MM.1S (cell line): ENCODE data around the gene GSN.
A peak's percentile ranks its signal among the peaks of the same experiment; 100 is the strongest.

Experiments
- DNase-seq: peaks from one replicate; pipeline ENCODE4 v3.0.0-alpha.2; 2015
- H2AFZ ChIP-seq: fragments of 300-600 bp; sonication (generic); 2 replicates; pipeline ENCODE4 v1.6.0; 2016; ENCODE audit warnings: antibody characterized with exemption, low read length
- H3F3A ChIP-seq: fragments of 300-600 bp; sonication (generic); 2 replicates; pipeline ENCODE4 v1.6.1; 2016; ENCODE audit warnings: mild to moderate bottlenecking, antibody characterized with exemption, low read length, moderate library complexity, mixed read lengths; ENCODE audit not compliant: insufficient read depth
- H3K27ac ChIP-seq: fragments of 300-600 bp; sonication (generic); 2 replicates; pipeline ENCODE4 v1.5.1; 2016; ENCODE audit warnings: mild to moderate bottlenecking, low read length
- H3K27me3 ChIP-seq: fragments of 300-600 bp; sonication (generic); replicated peaks from 2 replicates; pipeline ENCODE4 v1.6.0; 2016; ENCODE audit warnings: low read length; ENCODE audit not compliant: insufficient read depth
- H3K36me3 ChIP-seq: fragments of 300-600 bp; sonication (generic); replicated peaks from 2 replicates; pipeline ENCODE4 v1.6.1; 2016; ENCODE audit warnings: mild to moderate bottlenecking, low read length, mixed read lengths; ENCODE audit not compliant: insufficient read depth
- H3K4me1 ChIP-seq: fragments of 300-600 bp; sonication (generic); 2 replicates; pipeline ENCODE4 v1.6.1; 2016; ENCODE audit warnings: low read length, mixed read lengths
- H3K4me2 ChIP-seq: fragments of 300-600 bp; sonication (generic); 2 replicates; pipeline ENCODE4 v1.6.0; 2016; ENCODE audit warnings: low read depth, low read length
- H3K4me3 ChIP-seq: fragments of 300-600 bp; sonication (generic); 2 replicates; pipeline ENCODE4 v1.5.1; 2016; ENCODE audit warnings: low read length, mixed read lengths
- H3K79me2 ChIP-seq: fragments of 300-600 bp; sonication (generic); 2 replicates; pipeline ENCODE4 v1.6.1; 2016; ENCODE audit warnings: mixed run types, low read length, mixed read lengths
- H3K9ac ChIP-seq: fragments of 300-600 bp; sonication (generic); 2 replicates; pipeline ENCODE4 v1.6.1; 2016; ENCODE audit warnings: low read length, mixed read lengths
- H3K9me2 ChIP-seq: fragments of 300-600 bp; sonication (generic); replicated peaks from 2 replicates; pipeline ENCODE4 v1.6.1; 2016; ENCODE audit warnings: mild to moderate bottlenecking, low read length, mixed read lengths; ENCODE audit not compliant: insufficient read depth
- H3K9me3 ChIP-seq: fragments of 300-600 bp; sonication (generic); replicated peaks from 2 replicates; pipeline ENCODE4 v1.6.1; 2016; ENCODE audit warnings: mild to moderate bottlenecking, low read length, mixed read lengths; ENCODE audit not compliant: insufficient read depth
- H4K20me1 ChIP-seq: fragments of 300-600 bp; sonication (generic); 2 replicates; pipeline ENCODE4 v1.6.1; 2016; ENCODE audit warnings: mild to moderate bottlenecking, low read length, moderate library complexity, mixed read lengths; ENCODE audit not compliant: insufficient read depth
- CTCF ChIP-seq: fragments of 300-600 bp; sonication (generic); IDR thresholded peaks from 2 replicates; pipeline ENCODE4 v1.5.1; 2016; ENCODE audit warnings: antibody characterized with exemption, low read length, mixed read lengths
- EZH2 ChIP-seq: fragments of 300-600 bp; sonication (generic); optimal IDR thresholded peaks from 2 replicates; pipeline ENCODE3; 2017; ENCODE audit warnings: low read depth, mild to moderate bottlenecking, antibody characterized with exemption, low read length, mixed read lengths
- EZH2phosphoT487 ChIP-seq: fragments of 300-600 bp; sonication (generic); IDR thresholded peaks from 2 replicates; pipeline ENCODE4 v1.6.1; 2018; ENCODE audit warnings: antibody characterized with exemption, low read length

GSN gene

DNA sequence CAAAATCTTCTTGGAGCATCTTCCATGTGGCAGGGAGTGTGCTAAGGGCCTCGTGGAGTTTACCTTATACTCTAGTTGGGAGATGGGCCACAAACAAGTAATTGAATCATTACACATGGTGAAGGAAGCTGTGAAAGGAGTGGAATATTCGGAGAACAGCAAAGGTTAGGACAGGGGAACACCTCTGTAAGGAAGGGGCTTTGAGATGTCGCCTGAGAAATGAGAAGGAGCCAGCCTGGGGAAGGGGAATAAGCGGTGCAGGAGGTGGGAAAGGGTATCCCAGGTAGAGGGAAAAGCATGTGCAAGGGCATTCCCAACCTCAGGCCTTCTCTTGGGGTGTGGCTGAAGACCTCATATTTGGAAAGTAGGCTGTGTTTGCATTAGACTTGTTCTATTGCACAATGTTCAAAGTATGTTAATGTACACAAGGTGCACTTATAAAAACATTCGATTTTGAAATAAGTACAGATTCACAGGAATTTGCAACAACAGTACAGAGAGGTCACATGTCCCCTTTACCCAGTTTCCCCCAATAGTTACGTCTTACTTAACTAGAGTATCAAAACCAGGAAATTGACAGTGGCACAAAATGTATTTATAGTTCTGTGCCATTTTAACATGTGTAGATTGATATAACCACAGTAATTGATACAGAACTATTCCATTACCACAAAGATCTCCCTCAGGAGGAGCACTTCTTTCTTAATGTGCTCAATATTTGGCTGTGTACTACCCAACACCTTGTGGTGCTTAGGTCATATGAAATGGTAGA, 104.5 kb downstream of the GSN start:
- H3K4me2 ChIP-seq, result no peak overlapping the region
- no peak overlapping the region for H3K27ac ChIP-seq
- no peaks in the 10 kb centered on the region for H3K9me3 ChIP-seq
- peaks cover 12% of the 10 kb centered on the region; the same call in 1 of the 2 replicates for H3K27me3 ChIP-seq
- H4K20me1 ChIP-seq, result no peaks in the 10 kb centered on the region
- no peaks in the 10 kb centered on the region for H3K36me3 ChIP-seq
- TF ChIP-seq EZH2 (no peak), CTCF (no peak), EZH2phosphoT487 (no peak)
- H3K9me2 ChIP-seq, result no peaks in the 10 kb centered on the region
- H2AFZ ChIP-seq, result no peak overlapping the region
- no peaks in the 10 kb centered on the region for H3F3A ChIP-seq
- H3K4me3 ChIP-seq, result no peak overlapping the region
- no peak overlapping the region for H3K9ac ChIP-seq
- no peak for DNase-seq
- no peaks in the 10 kb centered on the region for H3K79me2 ChIP-seq
- H3K4me1 ChIP-seq, result peaks cover 5% of the 10 kb centered on the region

GRCh38 chr9:121373011-121373729, 105.2 kb downstream of the GSN start:
- no peak overlapping the region for H3K9ac ChIP-seq
- H3K27me3 ChIP-seq, result peaks cover 6% of the 10 kb centered on the region; the same call in 1 of the 2 replicates
- no peak overlapping the region for H3K4me2 ChIP-seq
- H3K4me1 ChIP-seq, result peaks cover 5% of the 10 kb centered on the region
- DNase-seq, result no peak
- H2AFZ ChIP-seq, result no peak overlapping the region
- H3K36me3 ChIP-seq, result no peaks in the 10 kb centered on the region
- no peak overlapping the region for H3K27ac ChIP-seq
- no peaks in the 10 kb centered on the region for H3K9me2 ChIP-seq
- no peaks in the 10 kb centered on the region for H4K20me1 ChIP-seq
- TF ChIP-seq EZH2phosphoT487, result no peak
- no peak for TF ChIP-seq CTCF
- TF ChIP-seq EZH2, result no peak
- H3K9me3 ChIP-seq, result no peaks in the 10 kb centered on the region
- no peaks in the 10 kb centered on the region for H3K79me2 ChIP-seq
- no peak overlapping the region for H3K4me3 ChIP-seq
- no peaks in the 10 kb centered on the region for H3F3A ChIP-seq

- Histone ChIP-seq H3K4me1 (no peaks in the 10 kb centered on the region), H4K20me1 (no peaks in the 10 kb centered on the region), H3K9me3 (no peaks in the 10 kb centered on the region), H3K36me3 (no peaks in the 10 kb centered on the region), H2AFZ (no peak overlapping the region), H3K9me2 (no peaks in the 10 kb centered on the region), H3K79me2 (no peaks in the 10 kb centered on the region), H3K27ac (no peak overlapping the region), H3F3A (no peaks in the 10 kb centered on the region), H3K9ac (no peak overlapping the region), H3K4me3 (no peak overlapping the region), H3K27me3 (no peaks in the 10 kb centered on the region), H3K4me2 (no peak overlapping the region)
- TF ChIP-seq CTCF (peak; percentile 33), EZH2 (no peak)
- no peak for DNase-seq
Observed at GRCh38 chr9:121376214-121376830, 108.4 kb downstream of the GSN start.
